GM23338 (cell line): ENCODE measurements around the gene RPGRIP1. TPM values are rescaled to one million over a fixed set of nuclear protein-coding genes. Genes with fewer than 3 reads are reported as not detected.

Experiments used
- ATAC-seq: fragments of 200-7000 bp; cut with Tn5 transposase; 3 replicates; pipeline ENCODE4 v1.9.1; 2020
- DNase-seq: peaks from one replicate; pipeline ENCODE4 v3.0.0-alpha.2; 2015; ENCODE audit warnings: low spot score
- H2AFZ ChIP-seq: fragments of 200-600 bp; sonication (generic); 2 replicates; pipeline ENCODE4 v1.8.0; 2016; ENCODE audit warnings: antibody characterized with exemption, mild to moderate bottlenecking, moderate library complexity
- H3F3A ChIP-seq: fragments of 200-600 bp; sonication (generic); replicated peaks from 2 replicates; pipeline ENCODE4 v1.8.0; 2017; ENCODE audit warnings: antibody characterized with exemption, mixed run types, low read depth
- H3K27ac ChIP-seq: fragments of 200-600 bp; sonication (generic); 2 replicates; pipeline ENCODE4 v1.6.1; 2016; ENCODE audit warnings: low read depth
- H3K27me3 ChIP-seq: fragments of 200-600 bp; sonication (generic); 2 replicates; pipeline ENCODE4 v1.8.0; 2016; ENCODE audit warnings: mild to moderate bottlenecking, mixed run types, moderate library complexity; ENCODE audit not compliant: insufficient read depth
- H3K36me3 ChIP-seq: fragments of 200-600 bp; sonication (generic); 2 replicates; pipeline ENCODE4 v1.8.0; 2016; ENCODE audit warnings: mild to moderate bottlenecking; ENCODE audit not compliant: insufficient read depth
- H3K4me1 ChIP-seq: fragments of 200-600 bp; sonication (generic); 2 replicates; pipeline ENCODE4 v1.8.0; 2016; ENCODE audit warnings: mild to moderate bottlenecking, moderate library complexity; ENCODE audit not compliant: insufficient read depth
- H3K4me2 ChIP-seq: fragments of 200-600 bp; sonication (generic); 2 replicates; pipeline ENCODE4 v1.7.1; 2017; ENCODE audit warnings: mixed run types
- H3K4me3 ChIP-seq: fragments of 200-600 bp; sonication (generic); 2 replicates; pipeline ENCODE4 v1.6.1; 2016; ENCODE audit warnings: mixed run types
- H3K79me2 ChIP-seq: fragments of 200-600 bp; sonication (generic); replicated peaks from 2 replicates; pipeline ENCODE4 v1.8.0; 2017; ENCODE audit warnings: mild to moderate bottlenecking; ENCODE audit not compliant: insufficient read depth
- H3K9me2 ChIP-seq: fragments of 200-600 bp; sonication (generic); 2 replicates; pipeline ENCODE4 v1.8.0; 2017; ENCODE audit not compliant: insufficient read depth
- H4K20me1 ChIP-seq: fragments of 200-600 bp; sonication (generic); replicated peaks from 2 replicates; pipeline ENCODE4 v1.8.0; 2017; ENCODE audit warnings: mild to moderate bottlenecking; ENCODE audit not compliant: insufficient read depth
- H3K27ac Mint-ChIP-seq: 2 replicates; pipeline ENCODE4 v1.8.0; 2020; ENCODE audit warnings: inconsistent platforms, mild to moderate bottlenecking, moderate library complexity, mixed read lengths
- H3K27me3 Mint-ChIP-seq: 3 replicates; pipeline ENCODE4 v1.8.0; 2022; ENCODE audit warnings: low read depth, mild to moderate bottlenecking, moderate library complexity, mixed read lengths, inconsistent platforms; ENCODE audit not compliant: insufficient read depth, poor library complexity
- H3K36me3 Mint-ChIP-seq: 3 replicates; pipeline ENCODE4 v1.8.0; 2021; ENCODE audit warnings: low read depth, mild to moderate bottlenecking, inconsistent platforms, moderate library complexity, mixed read lengths
- H3K4me1 Mint-ChIP-seq: 3 replicates; pipeline ENCODE4 v1.8.0; 2020; ENCODE audit warnings: mild to moderate bottlenecking, inconsistent platforms, mixed read lengths
- H3K4me3 Mint-ChIP-seq: 3 replicates; pipeline ENCODE4 v1.8.0; 2021; ENCODE audit warnings: moderate library complexity, mild to moderate bottlenecking, inconsistent platforms, mixed read lengths
- H3K9me3 Mint-ChIP-seq: 3 replicates; pipeline ENCODE4 v1.8.0; 2020; ENCODE audit warnings: moderate library complexity, mild to moderate bottlenecking, inconsistent platforms, mixed read lengths
- CTCF ChIP-seq, 2 experiments: fragments of 200-600 bp in 1 of 2; sonication (generic) in 1 of 2; conservative IDR thresholded peaks; 2 replicates each; pipeline versions ENCODE4 v1.5.1 to v1.6.1; 2016 to 2017; ENCODE audit warnings: antibody characterized with exemption in 2 of 2, low read depth in 2 of 2, mild to moderate bottlenecking in 2 of 2, moderate library complexity in 1 of 2
- POLR2AphosphoS5 ChIP-seq: IDR thresholded peaks from 2 replicates; pipeline ENCODE4 v1.6.1; 2016; ENCODE audit warnings: antibody characterized with exemption, low read depth
- REST ChIP-seq: IDR thresholded peaks from one replicate; pipeline ENCODE4 v1.6.1; 2018; ENCODE audit warnings: antibody characterized with exemption; ENCODE audit not compliant: unreplicated experiment
- ZNF114 ChIP-seq: fragments of 250-450 bp; sonication (Bioruptor Pico); IDR thresholded peaks from 2 replicates; pipeline ENCODE4 v1.5.0; 2020; ENCODE audit warnings: mild to moderate bottlenecking, moderate library complexity
- ZNF462 ChIP-seq: fragments of 250-450 bp; sonication (Bioruptor Pico); IDR thresholded peaks from 2 replicates; pipeline ENCODE4 v1.5.0; 2020; ENCODE audit warnings: mild to moderate bottlenecking, moderate library complexity
- polyA plus RNA-seq: library from polyadenylated mRNA; unstranded; fragments of >200 nt; fragmentation: Nextera tagmentation; extraction: Ambion mirVana; gene quantifications from 2 replicates; pipeline ENCODE4 v1.2.1, GENCODE V29; 2016
- total RNA-seq: library from RNA; depleted of rRNA; stranded (reverse); fragments of >200 nt; shearing (Covaris generic); gene quantifications from 2 replicates; pipeline ENCODE4 v1.2.3, GENCODE V29; 2014

RPGRIP1 gene
- total and polyA plus RNA-seq, 2 experiments from 2014 or later = 0.24 to 1.6 TPM

GRCh38 chr14:21231020-21231652, 48.7 kb upstream of the RPGRIP1 start:
- H3K27me3 ChIP-seq = no peaks in the 10 kb centered on the region
- H2AFZ ChIP-seq = no peak overlapping the region
- 0 out of 2 replicates have a peak, but pooled peaks have one; percentile 35 for TF ChIP-seq POLR2AphosphoS5
- no peak for TF ChIP-seq REST
- peaks cover 82% of the 10 kb centered on the region for H3K36me3 ChIP-seq
- no peak overlapping the region for H3K4me3 ChIP-seq
- no peak overlapping the region for H3K27ac ChIP-seq
- Mint-ChIP-seq H3K4me3 (no peak overlapping the region), H3K9me3 (no peaks in the 10 kb centered on the region; the same call in 2 of the 3 replicates), H3K27ac (peak overlapping the region; percentile 33), H3K36me3 (peaks cover 97% of the 10 kb centered on the region), H3K27me3 (peaks cover 6% of the 10 kb centered on the region), H3K4me1 (peaks cover 36% of the 10 kb centered on the region)
- DNase-seq (no peak), ATAC-seq (no peak)
- H3K9me2 ChIP-seq = no peaks in the 10 kb centered on the region
- peaks cover 41% of the 10 kb centered on the region; the same call in 1 of the 2 replicates for H3F3A ChIP-seq
- H3K79me2 ChIP-seq = peaks cover 100% of the 10 kb centered on the region
- H3K4me2 ChIP-seq = no peak overlapping the region
- H3K4me1 ChIP-seq = no peaks in the 10 kb centered on the region
- peaks cover 96% of the 10 kb centered on the region for H4K20me1 ChIP-seq

- Histone ChIP-seq H3F3A (peaks cover 38% of the 10 kb centered on the region; the same call in 1 of the 2 replicates), H3K27me3 (no peaks in the 10 kb centered on the region), H3K9me2 (no peaks in the 10 kb centered on the region), H3K4me1 (0 out of 2 replicates have a peak, but pooled peaks cover 6% of the 10 kb centered on the region), H2AFZ (no peak overlapping the region), H3K27ac (peak overlapping the region; percentile 42), H3K4me3 (no peak overlapping the region), H3K36me3 (peaks cover 74% of the 10 kb centered on the region), H3K79me2 (peaks cover 100% of the 10 kb centered on the region), H4K20me1 (peaks cover 96% of the 10 kb centered on the region), H3K4me2 (no peak overlapping the region)
- ATAC-seq = peak; percentile 74
- peak overlapping the region; percentile 37; the same call in 1 of the 2 replicates for H3K27ac Mint-ChIP-seq
- peaks cover 9% of the 10 kb centered on the region for H3K27me3 Mint-ChIP-seq
- TF ChIP-seq ZNF462 (CRISPR knock-in tag) (no peak), ZNF114 (CRISPR knock-in tag) (no peak), CTCF (conservative IDR thresholded peaks at IDR 0.05; ENCODE audit: low read depth in 2 of 2) (peak; percentile 38 to 53)
- no peak overlapping the region for H3K4me3 Mint-ChIP-seq
- no peaks in the 10 kb centered on the region; the same call in 2 of the 3 replicates for H3K9me3 Mint-ChIP-seq
- peaks cover 90% of the 10 kb centered on the region for H3K36me3 Mint-ChIP-seq
- peaks cover 41% of the 10 kb centered on the region for H3K4me1 Mint-ChIP-seq
- peak; percentile 58 for DNase-seq
Observed at GRCh38 chr14:21233457-21234076, 46.3 kb upstream of the RPGRIP1 start.
